GM12878 (cell line): Measurements from ENCODE around the gene NPAS3. TPM values are rescaled to one million over a fixed set of nuclear protein-coding genes. Genes with fewer than 3 reads are reported as not detected.

Source experiments
- ATAC-seq: fragments of 200-7000 bp; cut with Tn5 transposase; 3 replicates; pipeline ENCODE4 v1.9.1; 2020; ENCODE audit warnings: mild to moderate bottlenecking, moderate library complexity
- BruUV-seq: library from RNA; stranded (reverse); fragments of 400-500 nt; replicated peaks from 2 replicates; lab custom pipeline; 2021; lab: Mats Ljungman, UMichigan
- CTCF ChIA-PET: fragments of 300-600 bp; sonication (Branson Sonifier 250); formaldehyde crosslinking; extraction: SDS; loops from one replicate; lab custom pipeline; 2021; ENCODE audit warnings: inconsistent platforms; lab: Yijun Ruan, JAX
- POLR2A ChIA-PET: fragments of 350-600 bp; formaldehyde crosslinking; extraction: SDS; loops from one replicate; lab custom pipeline; 2021; ENCODE audit warnings: inconsistent platforms; lab: Charles Lee
- RAD21 ChIA-PET: fragments of 300-600 bp; sonication (Branson Sonifier 250); formaldehyde crosslinking; loops from one replicate; lab custom pipeline; 2023; ENCODE audit warnings: antibody characterized with exemption; ENCODE audit not compliant: unreplicated experiment; lab: Charles Lee
- SMC1A ChIA-PET: fragments of 300-600 bp; sonication (Branson Sonifier 250); formaldehyde crosslinking; loops from one replicate; lab custom pipeline; 2023; ENCODE audit not compliant: unreplicated experiment, uncharacterized antibody; lab: Charles Lee
- DNase-seq: peaks from one replicate; pipeline ENCODE4 v3.0.0-alpha.2; 2011; ENCODE audit warnings: low read depth, low spot score
- FAIRE-seq: peaks from 3 replicates; lab custom pipeline; 2011; peaks lifted over from hg19 to GRCh38; lab: Jason Lieb, UNC
- H2AFZ ChIP-seq: 2 replicates; pipeline ENCODE4 v1.6.0; 2011; ENCODE audit warnings: low read depth, low read length, control low read depth; ENCODE audit not compliant: control insufficient read depth
- H3K27ac ChIP-seq: 2 replicates; pipeline ENCODE4 v1.5.1; 2011; ENCODE audit warnings: control low read depth; ENCODE audit not compliant: control insufficient read depth, insufficient read depth
- H3K27me3 ChIP-seq, 2 experiments: replicated peaks in 1 of 2; 2 replicates each; pipeline versions ENCODE4 v1.6.0 to v1.6.1; 2011; ENCODE audit warnings: low read length in 1 of 2; ENCODE audit not compliant: control insufficient read depth in 2 of 2, insufficient read depth in 2 of 2
- H3K36me3 ChIP-seq, 2 experiments: 2 replicates each; pipeline ENCODE4 v1.5.1; 2011; ENCODE audit warnings: low read length in 1 of 2; ENCODE audit not compliant: control insufficient read depth in 2 of 2, insufficient read depth in 2 of 2
- H3K4me1 ChIP-seq: 2 replicates; pipeline ENCODE4 v1.6.1; 2011; ENCODE audit warnings: mild to moderate bottlenecking, low read length, moderate library complexity, mixed read lengths; ENCODE audit not compliant: control insufficient read depth, insufficient read depth
- H3K4me2 ChIP-seq: 2 replicates; pipeline ENCODE4 v1.6.0; 2011; ENCODE audit warnings: control low read depth; ENCODE audit not compliant: control insufficient read depth, insufficient read depth
- H3K4me3 ChIP-seq: fragments of 200-600 bp; sonication (generic); 2 replicates; pipeline ENCODE4 v1.5.1; 2016
- H3K79me2 ChIP-seq: 2 replicates; pipeline ENCODE4 v1.6.0; 2011; ENCODE audit warnings: low read length; ENCODE audit not compliant: control insufficient read depth, insufficient read depth
- H3K9ac ChIP-seq: 2 replicates; pipeline ENCODE4 v1.8.0; 2011; ENCODE audit warnings: low read length, control low read depth, mixed read lengths; ENCODE audit not compliant: control insufficient read depth, insufficient read depth
- H3K9me3 ChIP-seq: replicated peaks from 3 replicates; pipeline ENCODE4 v1.5.1; 2011; ENCODE audit warnings: mild to moderate bottlenecking, low read length; ENCODE audit not compliant: control insufficient read depth, insufficient read depth
- H4K20me1 ChIP-seq: 2 replicates; pipeline ENCODE4 v1.6.0; 2011; ENCODE audit not compliant: control insufficient read depth, insufficient read depth
- ASH2L ChIP-seq: fragments of 300-600, 200-600 bp; sonication (generic); IDR thresholded peaks from 2 replicates; pipeline ENCODE4 v1.6.1; 2017; ENCODE audit warnings: low read depth, mild to moderate bottlenecking, borderline replicate concordance
- ATF3 ChIP-seq: IDR thresholded peaks from 2 replicates; pipeline ENCODE4 v1.6.1; 2011; ENCODE audit warnings: low read depth, mild to moderate bottlenecking, low read length, moderate library complexity, borderline replicate concordance; ENCODE audit errors: extremely low read depth
- BACH1 ChIP-seq: fragments of 450-650 bp; IDR thresholded peaks from 2 replicates; pipeline ENCODE4 v1.6.1; 2017; ENCODE audit warnings: mild to moderate bottlenecking, borderline replicate concordance
- BCL11A ChIP-seq: IDR thresholded peaks from 2 replicates; pipeline ENCODE4 v1.6.1; 2011; ENCODE audit warnings: low read depth, low read length
- BHLHE40 ChIP-seq, 2 experiments: fragments of 450-650 bp in 1 of 2; IDR thresholded peaks; 2 replicates each; pipeline ENCODE4 v1.6.1; 2011 to 2017; ENCODE audit warnings: low read depth in 2 of 2, borderline replicate concordance in 1 of 2, improper control_type of control experiment in 1 of 2, low read length in 1 of 2, mild to moderate bottlenecking in 1 of 2
- CBX5 ChIP-seq: sonication (generic); IDR thresholded peaks from 2 replicates; pipeline ENCODE4 v1.6.1; 2016; ENCODE audit warnings: low read depth, moderate library complexity, mild to moderate bottlenecking, inconsistent platforms
- CREM ChIP-seq: IDR thresholded peaks from 2 replicates; pipeline ENCODE4 v1.6.1; 2014; ENCODE audit warnings: antibody characterized with exemption, low read depth
- DPF2 ChIP-seq: fragments of 450-650 bp; IDR thresholded peaks from 2 replicates; pipeline ENCODE4 v1.6.1; 2017; ENCODE audit warnings: mild to moderate bottlenecking
- HCFC1 ChIP-seq: fragments of 150-350 bp; IDR thresholded peaks from 2 replicates; pipeline ENCODE4 v1.6.1; 2014; ENCODE audit warnings: low read length
- JUNB ChIP-seq: IDR thresholded peaks from 2 replicates; pipeline ENCODE4 v1.6.1; 2016; ENCODE audit warnings: antibody characterized with exemption, mild to moderate bottlenecking
- KDM1A ChIP-seq: fragments of 200-600 bp; sonication (generic); IDR thresholded peaks from 2 replicates; pipeline ENCODE4 v1.6.1; 2016; ENCODE audit warnings: borderline replicate concordance
- LARP7 ChIP-seq: fragments of 450-650 bp; IDR thresholded peaks from 2 replicates; pipeline ENCODE4 v1.6.1; 2017; ENCODE audit warnings: mild to moderate bottlenecking
- MEF2A ChIP-seq: IDR thresholded peaks from 2 replicates; pipeline ENCODE4 v1.6.1; 2011; ENCODE audit warnings: low read depth, mild to moderate bottlenecking, low read length, moderate library complexity; ENCODE audit not compliant: insufficient read depth
- NBN ChIP-seq: fragments of 450-650 bp; IDR thresholded peaks from 2 replicates; pipeline ENCODE4 v1.6.1; 2016
- NFIC ChIP-seq: IDR thresholded peaks from 2 replicates; pipeline ENCODE4 v1.6.1; 2012; ENCODE audit warnings: low read depth, mild to moderate bottlenecking, inconsistent platforms, low read length, moderate library complexity
- PKNOX1 ChIP-seq: fragments of 450-650 bp; IDR thresholded peaks from 2 replicates; pipeline ENCODE4 v1.6.1; 2016; ENCODE audit warnings: mild to moderate bottlenecking
- RCOR1 ChIP-seq: conservative IDR thresholded peaks from 2 replicates; pipeline ENCODE4 v1.6.1; 2012; ENCODE audit warnings: low read depth, low read length, improper control_type of control experiment
- SRF ChIP-seq, 2 experiments: IDR thresholded peaks; 2 replicates each; pipeline ENCODE4 v1.6.1; 2011; ENCODE audit warnings: low read depth in 2 of 2, low read length in 2 of 2, mild to moderate bottlenecking in 1 of 2, moderate library complexity in 1 of 2
- STAT1 ChIP-seq: fragments of 450-650 bp; conservative IDR thresholded peaks from 2 replicates; pipeline ENCODE4 v1.6.1; 2014; ENCODE audit warnings: antibody characterized with exemption, mild to moderate bottlenecking
- STAT3 ChIP-seq: IDR thresholded peaks from 2 replicates; pipeline ENCODE4 v1.6.1; 2011; ENCODE audit warnings: low read depth, low read length, improper control_type of control experiment
- TAF1 ChIP-seq: IDR thresholded peaks from 2 replicates; pipeline ENCODE4 v1.6.1; 2011; ENCODE audit warnings: mild to moderate bottlenecking, low read depth, low read length, borderline replicate concordance
- TCF3 ChIP-seq: IDR thresholded peaks from 2 replicates; pipeline ENCODE4 v1.6.1; 2012; ENCODE audit warnings: low read depth, mild to moderate bottlenecking, low read length, borderline replicate concordance; ENCODE audit not compliant: insufficient read depth
- ZNF217 ChIP-seq: fragments of 450-650 bp; IDR thresholded peaks from 2 replicates; pipeline ENCODE4 v1.6.1; 2017; ENCODE audit warnings: antibody characterized with exemption, mild to moderate bottlenecking
- WGBS: methylation state at CpG from one replicate; pipeline ENCODE4 v1.1.6; 2016; ENCODE audit warnings: low lambda C conversion rate; ENCODE audit not compliant: insufficient replicate concordance, insufficient coverage; ENCODE audit errors: missing lambda C conversion rate; 5-methylcytosine and 5-hydroxymethylcytosine counted together
- in situ Hi-C: fragments of 300-500 bp; cut with MboI; formaldehyde crosslinking; loops from 9 replicates; pipeline ENCODE4 v1.14.3; 2018; ENCODE audit warnings: mixed read lengths
- intact Hi-C: fragments of 100-400 bp; cut with micrococcal nuclease; formaldehyde crosslinking; loops from one replicate; pipeline ENCODE4 v1.14.2; 2022; ENCODE audit not compliant: unreplicated experiment
- polyA plus RNA-seq, 11 experiments: library from polyadenylated mRNA; depleted of rRNA in 4 of 11; unstranded in 6 of 11; stranded (reverse) in 5 of 11; fragments of >200 nt; fragmentation: Nextera tagmentation in 4 of 11; fragmentation: Illumina TruSeq in 1 of 11; extraction: Ambion mirVana in 4 of 11; extraction: Trizol in 1 of 11; gene quantifications; 1 replicate in 1 of 11; 2 replicates in 10 of 11; pipeline versions ENCODE4 v1.2.1 to v1.2.3, GENCODE V29; 2011 to 2016; ENCODE audit warnings: inconsistent platforms in 2 of 11, missing spikeins in 2 of 11, low read depth in 1 of 11
- total RNA-seq, 4 experiments: library from RNA; depleted of rRNA in 3 of 4; stranded (reverse); fragments of >200 nt in 3 of 4; fragmentation: Illumina TruSeq in 1 of 4; extraction: Trizol in 1 of 4; gene quantifications; 2 replicates each; pipeline versions ENCODE4 v1.2.1 to v1.2.3, GENCODE V29; 2013 to 2021

Gene NPAS3
- total and polyA plus RNA-seq, 10 of the 15 experiments (the other 5 are each of a cell fraction or from before 2014, with no cell fraction given), result under 0.01 to 2.7 (median 0.03) TPM; not detected in 6

GRCh38 chr14:33114331-33114730, 175.7 kb downstream of the NPAS3 start (continued):
- TF ChIP-seq RCOR1 (no peak), NBN (no peak), KDM1A (no peak), NFIC (no peak)

- ChIA-PET CTCF (interaction anchor here (0.8 kb wide), 1 partner anchor 12 kb away, joined by 3 read pairs; no protein-coding TSS in a partner anchor), RAD21 (no interaction called here), POLR2A (no interaction called here), SMC1A (interaction anchor here (1.1 kb wide), 1 partner anchor 10 kb away, joined by 3 read pairs; no protein-coding TSS in a partner anchor)
- no peaks in the 10 kb centered on the region for H3K9me3 ChIP-seq
- no peak overlapping the region for H3K27ac ChIP-seq
- FAIRE-seq, result no peak
- no TSS peak for BruUV-seq
- 0% methylated on average over 1 of the region's 1 CpG for WGBS
- no peaks in the 10 kb centered on the region for H3K4me1 ChIP-seq
- no peak for ATAC-seq
- intact Hi-C loops, result no loop called here
- H3K36me3 ChIP-seq, result no peaks in the 10 kb centered on the region
- no peak overlapping the region for H2AFZ ChIP-seq
- no peaks in the 10 kb centered on the region for H3K27me3 ChIP-seq
- in situ Hi-C loops, result no loop called here
- no peaks in the 10 kb centered on the region for H4K20me1 ChIP-seq
- H3K9ac ChIP-seq, result no peak overlapping the region
- H3K79me2 ChIP-seq, result no peaks in the 10 kb centered on the region
- no peak for TF ChIP-seq JUNB
- no peak for TF ChIP-seq CREM
- no peak for TF ChIP-seq CBX5
- TF ChIP-seq LARP7, result no peak
- TF ChIP-seq BHLHE40 (IDR thresholded peaks at IDR 0.05; ENCODE audit: borderline replicate concordance in 1 of 2, low read depth in 2 of 2, low read length in 1 of 2), result no peak
- TF ChIP-seq TAF1, result no peak
- no peak for TF ChIP-seq HCFC1
- no peak for TF ChIP-seq ATF3
- TF ChIP-seq BCL11A, result no peak
- TF ChIP-seq DPF2, result no peak
- TF ChIP-seq STAT1, result no peak
- no peak for TF ChIP-seq STAT3
- TF ChIP-seq NBN, result no peak
- no peak for TF ChIP-seq ASH2L
- no peak for TF ChIP-seq MEF2A
- TF ChIP-seq ZNF217, result no peak
- TF ChIP-seq TCF3, result no peak
- no peak for TF ChIP-seq BACH1
- no peak for TF ChIP-seq SRF (IDR thresholded peaks at IDR 0.05; ENCODE audit: low read depth in 2 of 2, low read length in 2 of 2)
- TF ChIP-seq PKNOX1, result no peak
- H3K4me3 ChIP-seq, result no peak overlapping the region
- no peak overlapping the region for H3K4me2 ChIP-seq
- DNase-seq, result no peak
These were observed 180.0 kb downstream of the NPAS3 start for GRCh38 chr14:33118668-33119067.
